SU-DHL-6 (cell line): ENCODE results near the gene NOXA1.

Experiments used
- H2AFZ ChIP-seq: fragments of 200-600 bp; sonication (generic); 2 replicates; pipeline ENCODE4 v1.6.1; 2014; ENCODE audit warnings: low read depth, mild to moderate bottlenecking, moderate library complexity, mixed read lengths, antibody characterized with exemption, low read length; ENCODE audit not compliant: severe bottlenecking
- H3F3A ChIP-seq: fragments of 200-600 bp; shearing (Covaris generic); 2 replicates; pipeline ENCODE4 v1.6.0; 2016; ENCODE audit warnings: antibody characterized with exemption, mild to moderate bottlenecking; ENCODE audit not compliant: insufficient read depth
- H3K27ac ChIP-seq: fragments of 200-600 bp; sonication (generic); 2 replicates; pipeline ENCODE4 v1.5.1; 2016; ENCODE audit warnings: low read depth, mild to moderate bottlenecking, low read length, moderate library complexity, mixed read lengths
- H3K27me3 ChIP-seq: fragments of 200-600 bp; sonication (generic), shearing (Covaris generic); 2 replicates; pipeline ENCODE4 v1.6.0; 2014; ENCODE audit warnings: mild to moderate bottlenecking, low read length
- H3K36me3 ChIP-seq: fragments of 200-600 bp; sonication (generic); 2 replicates; pipeline ENCODE4 v1.6.1; 2014; ENCODE audit warnings: mild to moderate bottlenecking, low read length, mixed read lengths
- H3K4me2 ChIP-seq: fragments of 300-600, 200-600 bp; shearing (Covaris generic), sonication (generic); 2 replicates; pipeline ENCODE4 v1.6.0; 2014; ENCODE audit warnings: low read length, low read depth, mild to moderate bottlenecking; ENCODE audit not compliant: poor library complexity, severe bottlenecking
- H3K4me3 ChIP-seq: fragments of 200-600 bp; sonication (generic); 2 replicates; pipeline ENCODE4 v1.5.1; 2014; ENCODE audit warnings: antibody characterized with exemption, low read length, mild to moderate bottlenecking, mixed read lengths; ENCODE audit not compliant: insufficient read depth, poor library complexity, severe bottlenecking
- H3K79me2 ChIP-seq: fragments of 200-600 bp; sonication (generic); 2 replicates; pipeline ENCODE4 v1.6.1; 2014; ENCODE audit warnings: mild to moderate bottlenecking, low read length, moderate library complexity; ENCODE audit not compliant: insufficient read depth
- H3K9ac ChIP-seq: fragments of 200-600 bp; sonication (generic); 2 replicates; pipeline ENCODE4 v1.7.0; 2014; ENCODE audit warnings: mild to moderate bottlenecking, low read length
- H3K9me2 ChIP-seq: fragments of 200-600 bp; sonication (generic); replicated peaks from 2 replicates; pipeline ENCODE4 v1.6.1; 2014; ENCODE audit warnings: low read length; ENCODE audit not compliant: insufficient read depth
- H3K9me3 ChIP-seq: fragments of 200-600 bp; sonication (generic); 2 replicates; pipeline ENCODE4 v1.6.1; 2014; ENCODE audit warnings: low read length, mixed read lengths; ENCODE audit not compliant: insufficient read depth
- H4K20me1 ChIP-seq: fragments of 200-600 bp; sonication (generic); 2 replicates; pipeline ENCODE4 v1.6.1; 2014; ENCODE audit warnings: low read depth, mild to moderate bottlenecking, antibody characterized with exemption, low read length, moderate library complexity, mixed read lengths
- EZH2phosphoT487 ChIP-seq: fragments of 200-600 bp; sonication (generic), shearing (Covaris generic); conservative IDR thresholded peaks from 2 replicates; pipeline ENCODE4 v1.6.1; 2018; ENCODE audit warnings: mild to moderate bottlenecking, antibody characterized with exemption, low read length, moderate library complexity, mixed read lengths
- TF ChIP-seq, protein P1 (sequence below): fragments of 200-600 bp; sonication (generic); IDR thresholded peaks from one replicate; pipeline ENCODE4 v1.5.1; 2017; ENCODE audit warnings: antibody characterized with exemption, mild to moderate bottlenecking, low read length, moderate library complexity; ENCODE audit not compliant: insufficient read depth, poor library complexity, severe bottlenecking

The NOXA1 gene

DNA sequence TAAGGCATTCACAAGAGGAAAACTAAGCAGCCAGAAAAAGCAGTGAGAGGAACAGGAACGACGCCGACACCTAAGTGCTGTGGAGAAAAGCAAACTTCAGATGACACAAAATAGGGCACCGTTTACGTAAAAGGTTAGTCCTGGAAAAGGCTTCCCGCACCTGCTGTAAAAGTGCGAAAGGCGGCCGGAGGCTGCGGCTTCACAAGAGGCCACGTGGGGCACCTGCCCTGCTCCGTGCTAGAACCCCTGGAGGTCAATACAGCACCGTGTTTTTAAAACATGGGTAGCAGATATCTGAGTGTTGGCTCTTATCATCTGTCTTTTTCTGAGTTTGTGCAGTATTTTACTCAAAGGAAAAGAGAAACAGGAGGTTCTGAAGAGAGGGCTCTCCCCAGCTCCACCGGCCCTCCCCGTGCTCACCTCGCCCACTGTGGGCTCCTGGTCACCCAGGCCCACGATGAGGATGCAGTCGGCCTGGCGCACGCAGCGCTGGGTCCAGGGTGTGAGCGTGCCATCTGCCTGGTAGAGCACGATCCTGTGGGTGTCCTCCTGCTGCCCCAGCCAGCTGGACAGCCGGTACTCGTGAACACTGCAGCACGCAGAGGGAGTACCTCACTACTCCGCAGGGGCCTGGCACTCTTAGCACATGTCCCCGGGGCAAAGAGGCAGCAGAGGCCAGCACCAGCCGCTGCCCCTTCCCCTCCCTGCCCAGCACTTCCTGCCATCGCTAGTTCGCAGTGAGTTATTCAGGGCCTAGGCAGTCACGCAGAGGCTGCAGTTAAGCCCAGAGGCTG, 56.9 kb downstream of the NOXA1 start:
- Histone ChIP-seq H3K27ac (no peak overlapping the region), H3K27me3 (no peaks in the 10 kb centered on the region), H4K20me1 (no peaks in the 10 kb centered on the region), H3K9ac (no peak overlapping the region), H3K4me2 (no peak overlapping the region), H3K9me2 (no peaks in the 10 kb centered on the region), H3K79me2 (no peaks in the 10 kb centered on the region), H3K4me3 (no peak overlapping the region), H3F3A (no peaks in the 10 kb centered on the region), H3K9me3 (peaks cover 11% of the 10 kb centered on the region; the same call in 1 of the 2 replicates), H3K36me3 (no peaks in the 10 kb centered on the region), H2AFZ (no peak overlapping the region)
- TF ChIP-seq, protein P1, sequence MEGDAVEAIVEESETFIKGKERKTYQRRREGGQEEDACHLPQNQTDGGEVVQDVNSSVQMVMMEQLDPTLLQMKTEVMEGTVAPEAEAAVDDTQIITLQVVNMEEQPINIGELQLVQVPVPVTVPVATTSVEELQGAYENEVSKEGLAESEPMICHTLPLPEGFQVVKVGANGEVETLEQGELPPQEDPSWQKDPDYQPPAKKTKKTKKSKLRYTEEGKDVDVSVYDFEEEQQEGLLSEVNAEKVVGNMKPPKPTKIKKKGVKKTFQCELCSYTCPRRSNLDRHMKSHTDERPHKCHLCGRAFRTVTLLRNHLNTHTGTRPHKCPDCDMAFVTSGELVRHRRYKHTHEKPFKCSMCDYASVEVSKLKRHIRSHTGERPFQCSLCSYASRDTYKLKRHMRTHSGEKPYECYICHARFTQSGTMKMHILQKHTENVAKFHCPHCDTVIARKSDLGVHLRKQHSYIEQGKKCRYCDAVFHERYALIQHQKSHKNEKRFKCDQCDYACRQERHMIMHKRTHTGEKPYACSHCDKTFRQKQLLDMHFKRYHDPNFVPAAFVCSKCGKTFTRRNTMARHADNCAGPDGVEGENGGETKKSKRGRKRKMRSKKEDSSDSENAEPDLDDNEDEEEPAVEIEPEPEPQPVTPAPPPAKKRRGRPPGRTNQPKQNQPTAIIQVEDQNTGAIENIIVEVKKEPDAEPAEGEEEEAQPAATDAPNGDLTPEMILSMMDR: no peak
- no peak for TF ChIP-seq EZH2phosphoT487

- H3K36me3 ChIP-seq: no peaks in the 10 kb centered on the region
- H3K27ac ChIP-seq: no peak overlapping the region
- H3F3A ChIP-seq: no peaks in the 10 kb centered on the region
- no peak for TF ChIP-seq EZH2phosphoT487
- TF ChIP-seq, protein P1: no peak
- H3K4me2 ChIP-seq: no peak overlapping the region
- no peaks in the 10 kb centered on the region for H3K9me2 ChIP-seq
- no peak overlapping the region for H3K4me3 ChIP-seq
- H3K27me3 ChIP-seq: no peaks in the 10 kb centered on the region
- H3K79me2 ChIP-seq: no peaks in the 10 kb centered on the region
- no peak overlapping the region for H3K9ac ChIP-seq
- H2AFZ ChIP-seq: no peak overlapping the region
- H4K20me1 ChIP-seq: no peaks in the 10 kb centered on the region
- H3K9me3 ChIP-seq: peaks cover 7% of the 10 kb centered on the region; the same call in 1 of the 2 replicates
Observed at GRCh38 chr9:137480686-137481683, 57.8 kb downstream of the NOXA1 start.

GRCh38 chr9:137482094-137482781, 59.0 kb downstream of the NOXA1 start:
- H3K36me3 ChIP-seq: no peaks in the 10 kb centered on the region
- H3K9me3 ChIP-seq: no peaks in the 10 kb centered on the region
- no peaks in the 10 kb centered on the region for H3F3A ChIP-seq
- H3K4me2 ChIP-seq: no peak overlapping the region
- H3K27ac ChIP-seq: no peak overlapping the region
- no peaks in the 10 kb centered on the region for H3K27me3 ChIP-seq
- H4K20me1 ChIP-seq: no peaks in the 10 kb centered on the region
- H3K9ac ChIP-seq: no peak overlapping the region
- TF ChIP-seq, protein P1: no peak
- no peak for TF ChIP-seq EZH2phosphoT487
- H2AFZ ChIP-seq: no peak overlapping the region
- no peaks in the 10 kb centered on the region for H3K79me2 ChIP-seq
- H3K4me3 ChIP-seq: no peak overlapping the region
- no peaks in the 10 kb centered on the region for H3K9me2 ChIP-seq
